Tibial nerve (tissue), 4 donors: ENCODE results near the gene ABI2.

Source experiments
- EP300 ChIP-seq, 2 donors: sonication (generic); formaldehyde crosslinking; IDR thresholded peaks; one replicate each; pipeline ENCODE4 v1.6.1; 2017; ENCODE audit warnings: antibody characterized with exemption in 2 of 2, mild to moderate bottlenecking in 1 of 2
- POLR2A ChIP-seq, 2 donors: fragments of 450-650 bp; IDR thresholded peaks; one replicate each; pipeline ENCODE4 v1.6.1; 2017; ENCODE audit warnings: antibody characterized with exemption in 2 of 2, mild to moderate bottlenecking in 2 of 2, moderate library complexity in 2 of 2
- TF ChIP-seq, protein P1 (sequence below), 5 experiments: fragments of 200-600 bp in 3 of 5; fragments of 450-650 bp in 2 of 5; sonication (generic) in 3 of 5; IDR thresholded peaks; one replicate each; pipeline ENCODE4 v1.5.1; 2016 to 2019; ENCODE audit warnings: antibody characterized with exemption in 5 of 5, mild to moderate bottlenecking in 3 of 5, moderate library complexity in 2 of 5

DNA sequence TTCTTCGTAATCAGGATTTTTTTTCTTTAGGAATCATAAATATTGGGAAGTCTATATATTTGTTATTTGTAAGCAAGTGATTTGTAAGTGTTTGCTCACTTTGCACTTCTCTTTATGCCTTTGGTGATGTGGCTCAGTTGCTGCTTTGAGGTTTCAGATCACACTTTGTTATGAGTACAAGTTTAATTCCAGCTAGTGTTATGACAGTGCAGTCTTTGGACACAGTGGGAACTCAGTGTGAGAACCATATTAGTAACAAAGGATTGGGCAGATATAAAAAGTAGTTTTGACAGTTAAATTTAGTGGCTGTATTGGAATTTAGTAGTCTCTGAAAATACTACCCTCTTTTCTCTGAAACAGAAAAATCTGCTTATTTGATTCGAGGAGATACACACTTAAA lies 67.7 kb downstream of the ABI2 start:
- TF ChIP-seq EP300 (IDR thresholded peaks at IDR 0.05), result no peak
- TF ChIP-seq, protein P1, sequence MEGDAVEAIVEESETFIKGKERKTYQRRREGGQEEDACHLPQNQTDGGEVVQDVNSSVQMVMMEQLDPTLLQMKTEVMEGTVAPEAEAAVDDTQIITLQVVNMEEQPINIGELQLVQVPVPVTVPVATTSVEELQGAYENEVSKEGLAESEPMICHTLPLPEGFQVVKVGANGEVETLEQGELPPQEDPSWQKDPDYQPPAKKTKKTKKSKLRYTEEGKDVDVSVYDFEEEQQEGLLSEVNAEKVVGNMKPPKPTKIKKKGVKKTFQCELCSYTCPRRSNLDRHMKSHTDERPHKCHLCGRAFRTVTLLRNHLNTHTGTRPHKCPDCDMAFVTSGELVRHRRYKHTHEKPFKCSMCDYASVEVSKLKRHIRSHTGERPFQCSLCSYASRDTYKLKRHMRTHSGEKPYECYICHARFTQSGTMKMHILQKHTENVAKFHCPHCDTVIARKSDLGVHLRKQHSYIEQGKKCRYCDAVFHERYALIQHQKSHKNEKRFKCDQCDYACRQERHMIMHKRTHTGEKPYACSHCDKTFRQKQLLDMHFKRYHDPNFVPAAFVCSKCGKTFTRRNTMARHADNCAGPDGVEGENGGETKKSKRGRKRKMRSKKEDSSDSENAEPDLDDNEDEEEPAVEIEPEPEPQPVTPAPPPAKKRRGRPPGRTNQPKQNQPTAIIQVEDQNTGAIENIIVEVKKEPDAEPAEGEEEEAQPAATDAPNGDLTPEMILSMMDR (IDR thresholded peaks at IDR 0.05), result no peak
- TF ChIP-seq POLR2A (IDR thresholded peaks at IDR 0.05), result no peak
